Measurements from ENCODE around the gene WT1. TPM values are rescaled to one million over a fixed set of nuclear protein-coding genes. Genes with fewer than 3 reads are reported as not detected.

WT1 gene
- total and polyA plus RNA-seq, 2 of the 13 experiments (the other 11 are each of a cell fraction or from before 2014, with no cell fraction given): 0.15 to 0.31 TPM

GRCh38 chr11:32392840-32393239 lies 42.5 kb downstream of the WT1 start:
- no peak for TF ChIP-seq AKNA (CRISPR knock-in tag; IDR thresholded peaks at IDR 0.05; ENCODE audit: borderline replicate concordance)
- TF ChIP-seq HMG20B (CRISPR knock-in tag; conservative IDR thresholded peaks at IDR 0.05): no peak
- TF ChIP-seq ZKSCAN8 (CRISPR knock-in tag; IDR thresholded peaks at IDR 0.05; ENCODE audit: borderline replicate concordance): no peak
- TF ChIP-seq NR2F2 (IDR thresholded peaks at IDR 0.05; ENCODE audit: borderline replicate concordance, low read depth): no peak
- TF ChIP-seq ZNF20 (CRISPR knock-in tag; IDR thresholded peaks at IDR 0.05): no peak
- no peak for TF ChIP-seq RAD21 (CRISPR knock-in tag; IDR thresholded peaks at IDR 0.05)
- no peak for TF ChIP-seq ERF (CRISPR knock-in tag; IDR thresholded peaks at IDR 0.05)
- no peak for TF ChIP-seq ZIK1 (CRISPR knock-in tag; IDR thresholded peaks at IDR 0.05; ENCODE audit: borderline replicate concordance, low read depth)
- TF ChIP-seq, protein P1, sequence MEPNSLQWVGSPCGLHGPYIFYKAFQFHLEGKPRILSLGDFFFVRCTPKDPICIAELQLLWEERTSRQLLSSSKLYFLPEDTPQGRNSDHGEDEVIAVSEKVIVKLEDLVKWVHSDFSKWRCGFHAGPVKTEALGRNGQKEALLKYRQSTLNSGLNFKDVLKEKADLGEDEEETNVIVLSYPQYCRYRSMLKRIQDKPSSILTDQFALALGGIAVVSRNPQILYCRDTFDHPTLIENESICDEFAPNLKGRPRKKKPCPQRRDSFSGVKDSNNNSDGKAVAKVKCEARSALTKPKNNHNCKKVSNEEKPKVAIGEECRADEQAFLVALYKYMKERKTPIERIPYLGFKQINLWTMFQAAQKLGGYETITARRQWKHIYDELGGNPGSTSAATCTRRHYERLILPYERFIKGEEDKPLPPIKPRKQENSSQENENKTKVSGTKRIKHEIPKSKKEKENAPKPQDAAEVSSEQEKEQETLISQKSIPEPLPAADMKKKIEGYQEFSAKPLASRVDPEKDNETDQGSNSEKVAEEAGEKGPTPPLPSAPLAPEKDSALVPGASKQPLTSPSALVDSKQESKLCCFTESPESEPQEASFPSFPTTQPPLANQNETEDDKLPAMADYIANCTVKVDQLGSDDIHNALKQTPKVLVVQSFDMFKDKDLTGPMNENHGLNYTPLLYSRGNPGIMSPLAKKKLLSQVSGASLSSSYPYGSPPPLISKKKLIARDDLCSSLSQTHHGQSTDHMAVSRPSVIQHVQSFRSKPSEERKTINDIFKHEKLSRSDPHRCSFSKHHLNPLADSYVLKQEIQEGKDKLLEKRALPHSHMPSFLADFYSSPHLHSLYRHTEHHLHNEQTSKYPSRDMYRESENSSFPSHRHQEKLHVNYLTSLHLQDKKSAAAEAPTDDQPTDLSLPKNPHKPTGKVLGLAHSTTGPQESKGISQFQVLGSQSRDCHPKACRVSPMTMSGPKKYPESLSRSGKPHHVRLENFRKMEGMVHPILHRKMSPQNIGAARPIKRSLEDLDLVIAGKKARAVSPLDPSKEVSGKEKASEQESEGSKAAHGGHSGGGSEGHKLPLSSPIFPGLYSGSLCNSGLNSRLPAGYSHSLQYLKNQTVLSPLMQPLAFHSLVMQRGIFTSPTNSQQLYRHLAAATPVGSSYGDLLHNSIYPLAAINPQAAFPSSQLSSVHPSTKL (CRISPR knock-in tag; IDR thresholded peaks at IDR 0.05): no peak
- TF ChIP-seq TMF1 (CRISPR knock-in tag; IDR thresholded peaks at IDR 0.05; ENCODE audit: low read depth): no peak
- TF ChIP-seq ZNF569 (CRISPR knock-in tag; IDR thresholded peaks at IDR 0.05; ENCODE audit: borderline replicate concordance): no peak
- no peak for TF ChIP-seq PHF8 (CRISPR knock-in tag; IDR thresholded peaks at IDR 0.05)
- intact Hi-C loops (cut with micrococcal nuclease; ENCODE audit: unreplicated experiment) (no loop called here), in situ Hi-C loops (cut with HindIII; ENCODE audit: extremely low pct_ligation_motif_present, low pct_unique_long_range_greater_than_20kb) (no loop called here)
- no peak overlapping the region for H3K4me2 ChIP-seq (ENCODE audit: low read depth, low read length)
- no peak overlapping the region for H3K4me3 ChIP-seq (replicated peaks in 1 of 3; ENCODE audit: insufficient read depth in 1 of 3, low read depth in 2 of 3, low read length in 3 of 3)
- POLR2A ChIA-PET: no interaction called here
- CTCF ChIA-PET (ENCODE audit: low intra/inter-chr PET ratio, low total read pairs): no interaction called here
- H2AFZ ChIP-seq (ENCODE audit: low read length): no peak overlapping the region
- H3K79me2 ChIP-seq (ENCODE audit: insufficient read depth, low read length): no peaks in the 10 kb centered on the region
- no peak for ATAC-seq
- H3K27me3 ChIP-seq (ENCODE audit: control insufficient read depth in 1 of 2, insufficient read depth in 2 of 2, low read length in 2 of 2): peaks cover 0 to 15% of the 10 kb centered on the region in 2 experiments; a peak in 2 of 5 replicates
- BruUV-seq (replicated peaks): no TSS peak
- no peaks in the 10 kb centered on the region for H3K36me3 ChIP-seq (replicated peaks in 1 of 2; ENCODE audit: control insufficient read depth in 1 of 2, insufficient read depth in 2 of 2, low read length in 2 of 2)
- no peak for DNase-seq (ENCODE audit: low spot score)
- no peaks in the 10 kb centered on the region for H4K20me1 ChIP-seq (ENCODE audit: insufficient read depth, low read length)
- no peak overlapping the region for H3K9ac ChIP-seq (ENCODE audit: insufficient read depth, low read depth, low read length)
- no peak overlapping the region for H3K27ac ChIP-seq (ENCODE audit: extremely low read length, insufficient read depth, low read length)
- no peaks in the 10 kb centered on the region for H3K9me3 ChIP-seq (ENCODE audit: low read length)
- WGBS (ENCODE audit: low lambda C conversion rate): 5% methylated on average over 2 of the region's 2 CpGs
- no peak for FAIRE-seq
- H3K4me1 ChIP-seq (ENCODE audit: insufficient read depth, low read length): no peaks in the 10 kb centered on the region

Data from HepG2 (cell line).